ENCODE results near the gene EPHB1. TPM values are rescaled to one million over a fixed set of nuclear protein-coding genes. Genes with fewer than 3 reads are reported as not detected.

Gene EPHB1
- total and polyA plus RNA-seq, 4 donors = 0.23 to 1.7 (median 0.52) TPM

- H3K27me3 ChIP-seq (ENCODE audit: control insufficient read depth in 4 of 4, insufficient read depth in 4 of 4, low read length in 3 of 4) = no peaks in the 10 kb centered on the region
- no peaks in the 10 kb centered on the region for H3K4me1 ChIP-seq (ENCODE audit: control insufficient read depth in 4 of 4, insufficient read depth in 4 of 4, low read length in 3 of 4)
- 90% methylated on average over 3 of the region's 3 CpGs for WGBS
Observed at GRCh38 chr3:134836921-134837320, 41.9 kb downstream of the EPHB1 start.

More at GRCh38 chr3:134836921-134837320, 41.9 kb downstream of the EPHB1 start:
- Histone ChIP-seq H3K9me3 (ENCODE audit: control insufficient read depth in 4 of 4, low read length in 3 of 4) (peaks cover 0 to 2% (median 0%) of the 10 kb centered on the region in 4 donors), H3K4me3 (ENCODE audit: low read depth in 1 of 3, low read length in 3 of 3) (no peak overlapping the region), H3K27ac (ENCODE audit: low read depth in 1 of 2, low read length in 2 of 2) (no peak overlapping the region), H3K36me3 (ENCODE audit: control insufficient read depth in 4 of 4, insufficient read depth in 3 of 4, low read depth in 1 of 4, low read length in 3 of 4) (no peaks in the 10 kb centered on the region), H3K9ac (ENCODE audit: low read depth in 1 of 2, low read length in 2 of 2) (no peak overlapping the region)
- no peak for DNase-seq (ENCODE audit: low spot score)
- TF ChIP-seq SP1 (IDR thresholded peaks at IDR 0.05) (no peak), YY1 (IDR thresholded peaks at IDR 0.05) (no peak), ZBTB33 (IDR thresholded peaks at IDR 0.05) (no peak), FOXA2 (IDR thresholded peaks at IDR 0.05) (no peak), CTCF (IDR thresholded peaks at IDR 0.05; ENCODE audit: low read depth, low read length, missing input control) (no peak), ATF3 (IDR thresholded peaks at IDR 0.05) (no peak), REST (IDR thresholded peaks at IDR 0.05) (no peak), RXRA (IDR thresholded peaks at IDR 0.05) (no peak), MAX (IDR thresholded peaks at IDR 0.05) (no peak), FOXA1 (IDR thresholded peaks at IDR 0.05) (no peak), JUND (IDR thresholded peaks at IDR 0.05) (no peak), NR2F2 (IDR thresholded peaks at IDR 0.05) (no peak), RAD21 (IDR thresholded peaks at IDR 0.05) (no peak), HNF4A (conservative IDR thresholded peaks at IDR 0.05) (no peak), GABPA (IDR thresholded peaks at IDR 0.05 in 1 of 2, conservative IDR thresholded peaks at IDR 0.05 in 1 of 2) (no peak), EGR1 (IDR thresholded peaks at IDR 0.05; ENCODE audit: low read depth in 2 of 2) (no peak), HNF4G (IDR thresholded peaks at IDR 0.05) (no peak), TAF1 (conservative IDR thresholded peaks at IDR 0.05) (no peak)
